Measurements from ENCODE around the gene CTPS1. TPM values are rescaled to one million over a fixed set of nuclear protein-coding genes. Genes with fewer than 3 reads are reported as not detected.

Gene CTPS1
- total RNA-seq, 1 donor from 2014 or later = 21.7 TPM

DNA sequence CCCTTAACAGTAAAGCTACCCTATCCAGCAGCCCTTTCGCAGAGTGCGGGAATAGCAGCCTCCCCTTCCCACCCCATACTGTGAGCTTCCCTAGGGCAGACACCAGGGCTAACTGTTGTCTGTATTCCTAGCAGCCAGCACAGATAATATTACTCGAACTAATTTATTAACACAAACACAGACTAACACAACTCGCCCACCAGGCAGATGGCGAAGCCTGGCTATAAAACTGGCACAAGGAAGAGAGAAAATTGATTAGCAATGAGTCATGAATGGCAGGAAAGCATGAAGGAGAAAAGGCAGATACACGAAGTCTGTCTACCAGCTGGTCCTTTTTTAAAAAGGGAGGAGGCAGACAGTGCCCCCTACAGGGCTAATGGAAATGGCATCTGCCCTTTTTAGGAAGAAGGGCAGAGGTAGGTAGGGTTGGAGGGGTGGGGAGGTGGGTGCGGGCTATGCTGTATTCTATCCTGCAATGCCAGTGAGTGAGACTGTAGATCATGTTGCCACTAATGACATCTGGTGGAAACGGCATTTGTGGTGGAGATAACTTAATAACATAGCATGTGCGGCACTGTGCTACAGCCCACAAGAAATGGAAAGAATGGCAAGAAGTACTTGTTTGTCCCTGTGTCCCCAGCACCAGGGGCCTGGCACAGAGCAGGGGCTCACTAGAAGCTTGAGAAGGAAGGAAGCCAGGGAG, 30.6 kb upstream of the CTPS1 start:
- H3K27ac ChIP-seq = no peak overlapping the region
- no peaks in the 10 kb centered on the region for H3K36me3 ChIP-seq
- H3K4me1 ChIP-seq = peaks cover 9% of the 10 kb centered on the region
- intact Hi-C loops (cut with DNase I) = no loop called here
- no peaks in the 10 kb centered on the region for H3K27me3 ChIP-seq
- no peak overlapping the region for H3K4me3 ChIP-seq
- H3K9me3 ChIP-seq = no peaks in the 10 kb centered on the region
- DNase-seq (no peak), ATAC-seq (peak; percentile 82)
- TF ChIP-seq, protein P1, sequence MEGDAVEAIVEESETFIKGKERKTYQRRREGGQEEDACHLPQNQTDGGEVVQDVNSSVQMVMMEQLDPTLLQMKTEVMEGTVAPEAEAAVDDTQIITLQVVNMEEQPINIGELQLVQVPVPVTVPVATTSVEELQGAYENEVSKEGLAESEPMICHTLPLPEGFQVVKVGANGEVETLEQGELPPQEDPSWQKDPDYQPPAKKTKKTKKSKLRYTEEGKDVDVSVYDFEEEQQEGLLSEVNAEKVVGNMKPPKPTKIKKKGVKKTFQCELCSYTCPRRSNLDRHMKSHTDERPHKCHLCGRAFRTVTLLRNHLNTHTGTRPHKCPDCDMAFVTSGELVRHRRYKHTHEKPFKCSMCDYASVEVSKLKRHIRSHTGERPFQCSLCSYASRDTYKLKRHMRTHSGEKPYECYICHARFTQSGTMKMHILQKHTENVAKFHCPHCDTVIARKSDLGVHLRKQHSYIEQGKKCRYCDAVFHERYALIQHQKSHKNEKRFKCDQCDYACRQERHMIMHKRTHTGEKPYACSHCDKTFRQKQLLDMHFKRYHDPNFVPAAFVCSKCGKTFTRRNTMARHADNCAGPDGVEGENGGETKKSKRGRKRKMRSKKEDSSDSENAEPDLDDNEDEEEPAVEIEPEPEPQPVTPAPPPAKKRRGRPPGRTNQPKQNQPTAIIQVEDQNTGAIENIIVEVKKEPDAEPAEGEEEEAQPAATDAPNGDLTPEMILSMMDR (IDR thresholded peaks at IDR 0.05) = peak; percentile 77

DNA sequence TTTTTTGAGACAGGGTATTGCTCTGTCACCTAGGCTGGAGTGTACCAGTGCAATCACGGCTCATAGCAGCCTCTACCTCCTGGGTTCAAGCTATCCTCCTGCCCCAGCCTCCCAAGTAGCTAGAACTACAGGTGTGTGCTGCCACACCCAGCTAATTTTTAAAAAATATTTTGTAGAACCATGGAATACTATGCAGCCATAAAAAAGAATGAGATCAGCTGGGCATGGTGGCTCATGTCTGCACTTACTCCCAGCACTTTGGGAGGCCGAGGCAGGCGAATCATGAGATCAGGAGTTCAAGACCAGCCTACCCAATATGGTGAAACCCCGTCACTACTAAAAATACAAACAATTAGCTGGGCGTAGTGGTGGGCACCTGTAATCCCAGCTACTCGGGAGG, 29.9 kb upstream of the CTPS1 start:
- Histone ChIP-seq H3K36me3 (no peaks in the 10 kb centered on the region), H3K9me3 (no peaks in the 10 kb centered on the region), H3K4me1 (peaks cover 2% of the 10 kb centered on the region), H3K4me3 (no peak overlapping the region), H3K27ac (no peak overlapping the region), H3K27me3 (no peaks in the 10 kb centered on the region)
- no peak for ATAC-seq
- no peak for DNase-seq
- TF ChIP-seq, protein P1 (IDR thresholded peaks at IDR 0.05) = no peak
- intact Hi-C loops (cut with DNase I) = no loop called here

DNA sequence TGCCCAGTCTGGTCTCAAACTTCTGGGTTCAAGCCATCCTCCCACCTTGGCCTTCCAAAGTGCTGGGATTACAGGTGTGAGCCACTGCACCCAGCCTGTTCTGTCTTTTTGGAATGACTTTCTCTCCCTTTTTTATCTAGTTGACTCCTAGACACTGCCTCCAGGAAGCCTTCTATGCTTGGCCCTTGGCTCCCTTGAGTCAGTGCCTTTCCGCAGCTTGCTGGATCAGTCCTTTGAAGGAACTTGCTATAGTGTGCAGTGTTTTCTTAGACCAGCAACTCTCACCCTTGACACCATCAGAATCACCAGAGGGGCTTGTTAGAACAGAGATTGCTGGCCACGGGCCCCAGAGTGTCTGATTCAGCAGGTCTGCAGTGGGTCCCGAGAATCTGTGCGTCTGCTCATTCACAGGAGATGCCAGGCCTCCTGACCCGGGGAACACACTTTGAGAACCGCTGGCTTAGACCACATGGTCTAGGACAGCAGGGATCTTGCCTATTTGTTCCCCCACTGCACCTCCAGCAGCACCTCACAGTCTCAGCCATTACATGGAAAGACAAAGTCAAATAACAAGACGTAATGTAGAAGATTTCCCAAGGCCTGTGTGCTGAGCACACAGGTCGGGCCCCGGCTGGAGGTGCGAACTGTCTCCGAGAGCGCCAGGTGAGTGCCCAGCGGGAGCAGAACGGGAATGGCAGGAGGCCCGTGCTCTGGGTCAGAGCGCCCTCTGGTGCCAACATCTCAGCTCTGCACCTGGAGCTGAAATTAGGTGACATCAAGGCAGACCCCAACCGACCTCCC, 27.4 kb upstream of the CTPS1 start:
- H3K9me3 ChIP-seq = no peaks in the 10 kb centered on the region
- no peaks in the 10 kb centered on the region for H3K27me3 ChIP-seq
- TF ChIP-seq, protein P1 (IDR thresholded peaks at IDR 0.05) = peak; percentile 93
- H3K4me3 ChIP-seq = no peak overlapping the region
- peaks cover 11% of the 10 kb centered on the region for H3K4me1 ChIP-seq
- no peak overlapping the region for H3K27ac ChIP-seq
- peak; percentile 94 for ATAC-seq
- DNase-seq = peak; percentile 87
- no peaks in the 10 kb centered on the region for H3K36me3 ChIP-seq
- intact Hi-C loops (cut with DNase I) = loop anchor here (5.0 kb wide), 1 partner anchor 105 kb away; no protein-coding TSS in a partner anchor

DNA sequence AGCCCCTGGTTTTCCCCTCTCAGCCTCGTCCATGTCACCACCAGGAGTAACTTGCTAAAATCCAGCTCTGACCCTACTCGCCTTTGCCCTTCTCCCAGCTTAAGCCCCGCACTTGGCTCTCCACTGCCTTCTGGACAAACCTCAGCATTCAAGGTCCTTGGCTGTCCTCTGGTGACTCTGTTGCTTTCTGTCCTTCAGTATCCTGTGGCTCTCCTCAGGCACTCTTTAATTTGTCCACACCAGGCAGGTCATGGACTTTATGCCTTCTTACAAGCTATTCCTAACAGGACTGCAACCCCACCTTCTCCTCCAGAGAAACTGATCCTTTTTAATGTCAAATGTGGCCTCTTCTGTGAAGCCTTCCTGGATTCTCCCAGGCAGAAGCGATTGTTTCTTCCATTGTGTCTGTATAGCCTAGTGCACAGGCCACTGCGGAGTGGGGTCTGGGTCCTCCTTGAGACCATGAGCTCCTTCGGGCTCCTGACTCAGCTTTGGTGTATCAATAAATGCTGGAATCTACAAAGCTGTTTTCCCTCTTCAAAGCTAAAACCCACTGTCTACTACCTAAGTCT, 26.7 kb upstream of the CTPS1 start:
- Histone ChIP-seq H3K27ac (no peak overlapping the region), H3K4me3 (no peak overlapping the region), H3K36me3 (no peaks in the 10 kb centered on the region), H3K9me3 (no peaks in the 10 kb centered on the region), H3K4me1 (peaks cover 11% of the 10 kb centered on the region), H3K27me3 (no peaks in the 10 kb centered on the region)
- no peak for DNase-seq
- ATAC-seq = no peak
- TF ChIP-seq, protein P1 (IDR thresholded peaks at IDR 0.05) = no peak
- intact Hi-C loops (cut with DNase I) = loop anchor here (5.0 kb wide), 1 partner anchor 106 kb away; no protein-coding TSS in a partner anchor

- H3K27ac ChIP-seq = no peak overlapping the region
- H3K9me3 ChIP-seq = no peaks in the 10 kb centered on the region
- no peaks in the 10 kb centered on the region for H3K27me3 ChIP-seq
- H3K36me3 ChIP-seq = no peaks in the 10 kb centered on the region
- intact Hi-C loops (cut with DNase I) = loop anchor here (5.0 kb wide), 1 partner anchor 107 kb away; no protein-coding TSS in a partner anchor
- TF ChIP-seq, protein P1 (IDR thresholded peaks at IDR 0.05) = no peak
- DNase-seq (no peak), ATAC-seq (no peak)
- no peak overlapping the region for H3K4me3 ChIP-seq
- H3K4me1 ChIP-seq = peaks cover 11% of the 10 kb centered on the region
Observed at GRCh38 chr1:40954626-40955025, 24.9 kb upstream of the CTPS1 start.
